Fibroblast of pulmonary artery (primary cell): ENCODE results near the gene NRL.

Experiments used
- DNase-seq: peaks from one replicate; pipeline ENCODE4 v3.0.0-alpha.2; 2010; ENCODE audit warnings: low read depth
- H3K4me3 ChIP-seq: replicated peaks from 2 replicates; pipeline ENCODE4 v1.5.1; 2011; ENCODE audit warnings: low read depth, mild to moderate bottlenecking, control low read depth, low read length, moderate library complexity
- CTCF ChIP-seq: IDR thresholded peaks from 2 replicates; pipeline ENCODE4 v1.5.1; 2011; ENCODE audit warnings: mild to moderate bottlenecking, control low read depth, low read length, inconsistent platforms; ENCODE audit errors: missing control alignments

The NRL gene

GRCh38 chr14:24116128-24116814 is 1.5 kb upstream of the NRL start:
- H3K4me3 ChIP-seq, result no peak overlapping the region
- DNase-seq, result no peak
- TF ChIP-seq CTCF, result no peak

GRCh38 chr14:24115422-24116127 is 826 bp upstream of the NRL start:
- no peak for TF ChIP-seq CTCF
- peak overlapping the region; percentile 96 for H3K4me3 ChIP-seq
- no peak for DNase-seq

GRCh38 chr14:24113801-24114531 is 783 bp downstream of the NRL start:
- no peak for TF ChIP-seq CTCF
- DNase-seq, result peak; percentile 84
- peak overlapping the region; percentile 96 for H3K4me3 ChIP-seq

GRCh38 chr14:24113379-24113800 is 1.4 kb downstream of the NRL start:
- DNase-seq, result no peak
- peak overlapping the region; percentile 96 for H3K4me3 ChIP-seq
- TF ChIP-seq CTCF, result no peak

GRCh38 chr14:24110523-24110922 is 4.2 kb downstream of the NRL start:
- H3K4me3 ChIP-seq, result no peak overlapping the region
- no peak for TF ChIP-seq CTCF
- DNase-seq, result no peak

- no peak for TF ChIP-seq CTCF
- DNase-seq, result no peak
- H3K4me3 ChIP-seq, result no peak overlapping the region
These were observed 4.7 kb downstream of the NRL start for GRCh38 chr14:24110060-24110459.
